Purkinje cell (primary cell): ENCODE measurements around the gene GARIN5B. TPM values are rescaled to one million over a fixed set of nuclear protein-coding genes. Genes with fewer than 3 reads are reported as not detected.

Experiments
- polyA plus RNA-seq: library from polyadenylated mRNA; unstranded; fragments of >200 nt; fragmentation: Nextera tagmentation; gene quantifications from 2 replicates; pipeline ENCODE4 v1.2.1, GENCODE V29; 2014

The GARIN5B gene
- not detected in 2 replicates for polyA plus RNA-seq

DNA sequence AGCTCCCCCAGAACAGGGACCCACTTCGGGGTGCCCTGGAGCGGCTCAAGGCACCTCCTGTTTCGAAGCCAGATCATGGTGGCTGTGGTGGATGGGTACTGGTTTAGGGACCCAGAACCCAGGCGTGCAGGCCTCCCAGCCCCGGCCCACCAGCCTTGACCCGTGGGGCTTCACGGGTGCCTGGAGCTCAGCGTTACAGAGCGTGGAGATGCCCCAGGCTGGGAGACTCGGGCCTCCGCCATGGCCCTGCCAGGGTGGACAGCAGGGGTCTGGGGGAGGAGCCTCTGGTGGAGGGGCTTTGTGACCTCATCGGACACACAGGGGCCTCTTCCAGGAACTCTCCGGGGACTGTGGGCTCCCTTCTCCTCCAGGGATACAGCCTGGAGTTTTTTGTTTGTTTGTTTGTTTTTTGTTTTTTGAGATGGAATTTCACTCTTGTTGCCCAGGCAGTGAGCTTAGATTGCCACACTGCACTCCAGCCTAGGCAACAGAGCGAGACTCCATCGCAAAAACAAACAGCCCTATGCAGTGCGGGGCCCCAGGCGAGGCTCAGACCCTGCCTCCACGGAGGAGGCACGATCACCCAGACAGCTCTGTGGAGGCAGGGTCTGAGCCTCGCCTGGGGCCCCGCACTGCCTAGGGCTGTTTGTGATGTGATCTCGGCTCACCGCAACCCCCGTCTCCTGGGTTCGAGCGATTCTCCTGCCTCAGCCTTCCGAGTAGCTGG, at the start of gene GARIN5B:
TSS of gene GARIN5B (minus strand) at position 271 of the 727 bp plus-strand sequence. CDS start at position 77, 194 bp downstream.

DNA sequence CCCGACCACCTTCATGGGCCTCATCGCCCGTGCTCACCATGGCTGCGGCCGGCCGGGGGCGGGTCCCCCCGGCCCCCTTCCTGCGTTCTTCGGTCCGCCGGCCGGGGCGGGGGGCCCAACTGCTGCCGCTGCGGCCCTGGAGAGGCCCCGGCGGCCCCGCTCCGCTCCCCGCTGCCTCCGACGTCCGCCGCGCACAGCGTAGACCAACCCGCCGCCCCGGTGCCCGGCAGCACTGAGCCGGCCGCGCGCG, 44.4 kb upstream of the GARIN5B start, which contains the start of gene UBE2S:
TSS of gene UBE2S (minus strand) at position 239 of the 250 bp plus-strand sequence. CDS start at position 40, 199 bp downstream.

DNA sequence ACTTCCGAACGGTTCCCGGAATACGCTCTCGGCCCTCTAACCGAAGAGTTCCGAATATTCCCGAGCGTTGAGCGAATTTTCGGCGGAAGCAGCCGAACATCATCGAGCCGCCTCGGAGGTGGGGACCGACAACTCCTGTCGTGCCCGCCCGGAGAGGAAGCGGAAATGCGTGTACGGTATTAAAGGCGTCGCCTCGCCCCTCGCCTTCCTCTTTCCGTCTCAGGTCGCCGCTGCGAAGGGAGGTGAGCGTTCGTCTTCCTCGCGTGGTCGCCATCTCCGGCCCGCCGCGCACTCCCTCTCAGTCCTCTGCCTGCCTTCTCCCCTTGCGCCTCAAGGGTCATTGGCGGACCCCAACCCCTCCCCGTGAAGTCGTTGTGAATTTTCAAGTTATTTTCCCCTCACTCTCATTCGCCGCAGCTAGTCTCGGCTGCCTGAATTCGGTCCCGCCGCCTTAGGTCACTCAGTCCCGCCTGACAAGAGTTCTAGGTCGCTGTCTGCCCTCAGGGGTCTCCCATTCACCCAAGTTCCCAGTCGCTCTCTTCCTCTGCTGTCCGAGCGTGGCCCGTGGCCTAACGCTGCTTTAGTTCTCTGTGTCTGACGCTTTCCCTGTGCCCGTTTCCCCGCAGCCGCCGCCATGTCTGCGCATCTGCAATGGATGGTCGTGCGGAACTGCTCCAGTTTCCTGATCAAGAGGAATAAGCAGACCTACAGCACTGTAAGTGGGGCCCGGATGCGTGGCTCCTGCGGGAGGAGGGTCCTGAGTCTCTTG, 22.8 kb upstream of the GARIN5B start, which contains the start of gene RPL28:
TSS of gene RPL28 (plus strand) at position 209 of the 769 bp plus-strand sequence. CDS start at position 635, 426 bp downstream.

DNA sequence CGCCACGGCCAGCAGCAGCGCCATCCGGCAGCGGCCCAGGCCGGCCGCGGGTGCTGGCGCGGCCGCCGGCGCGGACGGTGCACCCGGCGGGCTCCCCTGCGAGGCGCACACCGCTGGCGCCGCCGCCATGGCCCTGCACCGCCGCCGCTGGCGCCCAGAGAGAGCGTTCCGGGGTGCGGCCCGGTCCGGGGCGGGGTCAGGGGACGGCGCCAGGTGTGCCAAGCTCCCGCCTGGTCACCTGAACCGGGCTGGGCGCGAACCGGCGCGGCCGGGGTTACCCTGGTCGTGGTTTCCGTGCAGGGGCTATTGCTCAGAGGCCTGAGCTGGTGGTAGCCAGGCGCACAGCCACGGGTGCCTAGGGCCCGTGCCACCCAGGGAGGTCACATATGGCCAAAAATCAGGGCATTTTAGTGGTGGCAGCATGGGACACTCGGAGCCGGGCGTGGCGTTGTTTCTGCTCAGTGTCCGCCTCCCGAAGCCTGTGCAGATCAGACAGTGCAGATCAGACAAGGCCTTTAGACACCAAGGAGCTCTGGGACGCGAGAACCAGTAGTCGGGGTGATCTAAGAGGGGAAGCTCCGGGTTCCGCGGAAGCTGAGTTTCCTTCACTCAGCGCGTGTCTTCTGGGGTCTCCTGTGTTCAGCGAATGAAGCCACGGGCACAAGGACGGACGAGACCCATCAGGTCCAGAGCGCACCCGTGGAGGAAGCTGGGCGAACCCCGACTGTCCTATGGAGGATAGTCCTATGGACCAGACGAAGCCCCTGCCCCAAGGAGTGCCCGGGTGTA, 21.3 kb upstream of the GARIN5B start, which contains the start of gene TMEM238:
TSS of gene TMEM238 (minus strand) at position 162 of the 789 bp plus-strand sequence. CDS start at position 129, 33 bp downstream.

DNA sequence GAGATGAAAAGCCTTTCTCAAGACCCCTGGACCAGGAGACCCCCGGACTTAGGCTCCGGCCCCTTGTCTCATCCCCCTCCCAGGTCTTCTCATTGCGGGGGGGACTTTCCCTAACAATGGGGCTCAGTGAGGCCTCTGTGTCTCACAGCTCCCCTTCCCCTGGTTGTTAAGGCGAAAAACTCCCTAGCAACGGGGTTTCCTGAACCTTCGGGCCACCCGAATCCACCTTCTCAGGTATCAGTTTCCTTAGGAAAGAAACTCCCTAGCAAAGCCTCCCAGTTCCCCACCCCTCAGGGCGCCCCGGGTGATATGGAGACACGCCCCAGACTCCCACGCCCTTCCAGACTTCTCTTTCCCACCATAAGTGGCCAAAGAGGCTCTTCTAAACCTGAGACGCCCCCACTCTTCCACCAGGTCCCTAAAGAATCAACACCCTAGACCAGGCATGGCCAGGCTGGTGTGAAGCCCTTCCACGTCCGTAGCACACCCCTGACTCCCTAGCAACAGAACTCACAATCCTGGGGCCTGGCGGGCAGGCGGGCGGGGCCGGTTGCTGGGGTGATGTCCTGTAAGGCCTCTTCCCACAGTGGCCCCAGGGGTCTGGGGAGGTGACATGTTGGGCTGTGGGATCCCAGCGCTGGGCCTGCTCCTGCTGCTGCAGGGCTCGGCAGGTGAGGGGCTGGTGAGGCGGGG, 13.3 kb upstream of the GARIN5B start, which contains the start of gene TMEM190:
TSS of gene TMEM190 (plus strand) at position 586 of the 693 bp plus-strand sequence. CDS start at position 614, 28 bp downstream.

DNA sequence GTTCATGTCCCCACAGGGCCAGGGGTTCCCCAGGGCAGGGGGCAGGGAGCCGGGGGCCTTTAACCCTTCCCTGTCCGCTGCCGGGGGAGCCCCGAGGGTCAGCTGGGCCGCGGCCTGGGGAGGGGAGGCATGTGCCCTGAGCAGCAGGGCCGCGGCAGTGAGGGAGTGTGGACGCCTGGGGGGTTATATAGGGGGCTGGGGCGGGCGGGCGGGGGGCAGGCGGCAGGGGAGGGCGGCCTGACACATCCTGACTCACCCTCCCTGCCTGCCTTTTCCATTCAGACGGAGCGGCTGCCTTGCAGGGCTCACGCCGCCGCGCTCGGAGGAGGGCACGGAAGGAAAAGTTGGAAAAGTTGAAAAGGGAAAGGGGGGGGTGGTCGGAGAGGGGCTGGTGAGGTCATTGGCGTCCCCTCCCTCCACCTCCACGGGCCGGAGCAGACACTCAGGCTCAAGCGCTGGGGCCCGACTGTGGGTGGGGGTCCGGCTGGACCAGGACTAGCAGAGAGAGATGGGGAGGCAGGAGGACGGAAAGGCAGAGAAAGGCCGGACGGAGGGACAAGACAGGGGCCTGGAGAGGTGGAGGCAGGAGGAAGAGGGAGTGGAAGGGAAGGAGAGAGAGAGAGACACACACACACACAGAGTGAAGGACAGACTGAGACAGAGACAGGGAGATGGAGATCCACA, 7.4 kb upstream of the GARIN5B start, which contains the start of gene IL11:
TSS of gene IL11 (minus strand) at position 159 of the 684 bp plus-strand sequence. CDS start at position 6, 153 bp downstream.

DNA sequence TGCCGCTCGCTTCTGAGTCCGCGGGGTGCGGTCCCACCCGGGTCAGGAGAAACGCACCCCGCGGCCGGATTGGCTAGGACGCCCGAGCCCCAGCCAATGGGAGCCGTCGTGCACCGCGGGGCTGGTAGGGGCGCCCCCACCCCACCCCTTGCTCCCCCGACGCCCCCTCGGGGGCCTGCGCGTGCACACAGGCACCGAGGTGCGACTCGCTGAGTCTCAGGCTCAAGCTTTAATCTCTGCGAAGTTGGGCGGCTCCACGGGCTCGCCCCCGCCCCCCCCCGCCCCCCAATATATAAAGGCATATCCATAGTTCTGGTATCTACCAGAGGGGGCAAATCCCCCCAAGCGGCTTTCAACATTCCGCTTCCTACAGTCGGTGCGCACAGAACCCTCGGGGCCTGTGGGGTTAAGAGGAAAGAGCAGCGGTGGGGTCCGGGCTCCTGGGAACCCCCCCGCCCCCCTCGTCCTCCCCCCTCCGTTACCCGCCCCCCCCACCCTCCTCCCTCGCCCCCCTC, 8.3 kb downstream of the GARIN5B start, which contains the start of gene COX6B2:
TSS of gene COX6B2 (minus strand) at position 22 of the 515 bp plus-strand sequence. CDS start 198 bp downstream, outside the sequence.

DNA sequence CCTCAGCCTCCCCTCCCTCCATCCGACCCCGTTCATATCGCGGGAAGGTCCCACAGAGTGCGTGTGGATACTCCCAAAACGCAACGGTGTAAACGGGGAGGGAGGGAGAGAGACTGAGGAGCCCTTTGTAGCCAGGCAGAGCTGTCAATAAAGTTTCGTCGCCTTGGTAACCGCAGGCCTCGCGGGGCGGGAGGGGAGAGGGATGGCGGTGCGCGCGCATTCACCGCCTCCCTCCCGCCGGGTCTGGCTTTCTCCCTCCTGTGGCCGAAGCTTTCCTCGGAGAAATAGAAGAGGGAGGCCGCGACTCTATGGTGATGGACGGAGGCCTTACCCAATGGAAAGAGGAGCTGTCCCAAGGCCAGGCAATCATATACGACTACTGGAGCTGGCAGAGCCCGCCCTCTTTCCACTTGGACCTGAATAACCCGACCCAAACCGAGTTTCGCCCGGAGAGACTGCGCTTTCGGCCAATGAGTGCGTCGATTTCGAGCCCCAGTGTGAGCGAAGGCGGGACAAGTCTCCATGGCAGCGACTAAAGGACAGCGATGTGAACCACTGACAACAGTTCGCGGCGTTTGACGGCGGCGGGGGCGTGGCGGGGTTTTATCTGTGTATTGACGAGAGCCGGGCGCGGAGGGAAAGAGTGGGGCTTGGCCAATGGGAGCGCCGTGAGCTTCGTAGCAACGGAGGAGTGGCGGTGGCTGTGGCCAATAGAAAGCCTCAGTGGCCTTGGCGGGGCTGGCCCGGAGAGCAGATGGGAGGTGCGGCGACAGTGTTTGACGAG, 23.8 kb downstream of the GARIN5B start, which contains the start of gene KMT5C:
TSS of gene KMT5C (plus strand) at position 772 of the 784 bp plus-strand sequence. CDS start 2,061 bp downstream, outside the sequence.

DNA sequence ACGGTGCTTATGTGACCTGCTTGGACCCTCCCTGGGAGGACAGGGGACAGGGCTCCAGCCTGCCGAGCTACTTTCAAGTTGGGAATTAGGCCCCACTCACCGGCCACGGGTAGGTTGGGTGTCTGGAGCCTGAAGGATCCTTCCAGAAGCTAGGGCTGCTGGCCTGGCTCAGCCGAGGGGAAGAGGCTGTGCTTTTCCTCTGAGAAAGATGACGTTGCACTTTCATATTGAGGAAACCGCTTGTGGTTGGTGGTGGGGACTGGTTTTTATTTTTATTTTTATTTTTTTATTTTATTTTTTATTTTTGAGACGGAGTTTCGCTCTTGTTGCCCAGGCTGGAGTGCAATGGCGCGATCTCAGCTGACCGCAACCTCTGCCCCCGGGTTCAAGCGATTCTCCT, 37.9 kb downstream of the GARIN5B start, which contains the start of gene TMEM150B:
TSS of gene TMEM150B (minus strand) at position 170 of the 400 bp plus-strand sequence. CDS start 4,305 bp downstream, outside the sequence.

Other genes with a start within 250 kb of the GARIN5B start
- gene PPP1R12C, start 245.6 kb downstream of the GARIN5B start, polyA plus RNA-seq, result 7.8 and 8.1 TPM in 2 replicates
- gene TNNT1, start 214.1 kb downstream of the GARIN5B start, polyA plus RNA-seq, result 84.0 and 98.2 TPM in 2 replicates
- not detected in 2 replicates for gene TNNI3, start 205.5 kb downstream of the GARIN5B start, polyA plus RNA-seq
- gene DNAAF3, start 196.6 kb downstream of the GARIN5B start, polyA plus RNA-seq, result 0.99 TPM in 1 of 2 replicates, not detected in the other
- 2.6 and 7.5 TPM in 2 replicates for gene SYT5, start 183.0 kb downstream of the GARIN5B start, polyA plus RNA-seq
- gene PTPRH, start 153.8 kb downstream of the GARIN5B start, polyA plus RNA-seq, result 1.0 TPM in 1 of 2 replicates, not detected in the other
- gene TMEM86B, start 134.5 kb downstream of the GARIN5B start, polyA plus RNA-seq, result 0.27 and 1.3 TPM in 2 replicates
- gene PPP6R1, start 104.2 kb downstream of the GARIN5B start, polyA plus RNA-seq, result 1.3 and 2.7 TPM in 2 replicates
- 5.9 and 10.4 TPM in 2 replicates for gene HSPBP1, start 83.2 kb downstream of the GARIN5B start, polyA plus RNA-seq
- gene BRSK1, start 79.3 kb downstream of the GARIN5B start, polyA plus RNA-seq, result 0.44 and 2.8 TPM in 2 replicates
- not detected in 2 replicates for gene TMEM150B, start 37.9 kb downstream of the GARIN5B start, polyA plus RNA-seq
- gene KMT5C, start 23.4 kb downstream of the GARIN5B start, polyA plus RNA-seq, result 0.77 TPM in 1 of 2 replicates, not detected in the other
- not detected in 2 replicates for gene COX6B2, start 8.5 kb downstream of the GARIN5B start, polyA plus RNA-seq
- gene IL11, start 7.2 kb upstream of the GARIN5B start, polyA plus RNA-seq, result not detected in 2 replicates
- gene TMEM190, start 13.6 kb upstream of the GARIN5B start, polyA plus RNA-seq, result not detected in 2 replicates
- not detected in 2 replicates for gene TMEM238, start 21.0 kb upstream of the GARIN5B start, polyA plus RNA-seq
- 339 and 376 TPM in 2 replicates for gene RPL28, start 22.7 kb upstream of the GARIN5B start, polyA plus RNA-seq
- gene UBE2S, start 44.5 kb upstream of the GARIN5B start, polyA plus RNA-seq, result 1.3 and 1.6 TPM in 2 replicates
- 0.62 TPM in 1 of 2 replicates, not detected in the other for gene SHISA7, start 80.0 kb upstream of the GARIN5B start, polyA plus RNA-seq
- gene ISOC2, start 98.4 kb upstream of the GARIN5B start, polyA plus RNA-seq, result 0.93 and 1.2 TPM in 2 replicates
- gene C19orf85, start 101.5 kb upstream of the GARIN5B start, polyA plus RNA-seq, result not detected in 2 replicates
- not detected in 2 replicates for gene ZNF628, start 113.4 kb upstream of the GARIN5B start, polyA plus RNA-seq
- 26.9 and 43.3 TPM in 2 replicates for gene NAT14, start 121.9 kb upstream of the GARIN5B start, polyA plus RNA-seq
- 0.05 TPM in 1 of 2 replicates, not detected in the other for gene SSC5D, start 125.2 kb upstream of the GARIN5B start, polyA plus RNA-seq
- not detected in 2 replicates for gene SBK2, start 173.9 kb upstream of the GARIN5B start, polyA plus RNA-seq
- gene SBK3, start 182.3 kb upstream of the GARIN5B start, polyA plus RNA-seq, result not detected in 2 replicates
- 0.36 and 0.48 TPM in 2 replicates for gene ZNF579, start 217.6 kb upstream of the GARIN5B start, polyA plus RNA-seq
- 1.7 and 4.2 TPM in 2 replicates for gene FIZ1, start 236.3 kb upstream of the GARIN5B start, polyA plus RNA-seq
- 0.36 TPM in 1 of 2 replicates, not detected in the other for gene ZNF524, start 237.0 kb upstream of the GARIN5B start, polyA plus RNA-seq
- 0.22 TPM in 1 of 2 replicates, not detected in the other for gene ZNF865, start 242.4 kb upstream of the GARIN5B start, polyA plus RNA-seq